Upper lobe of left lung (tissue), 6 donors: ENCODE data around the gene SRP54. TPM values are rescaled to one million over a fixed set of nuclear protein-coding genes. Genes with fewer than 3 reads are reported as not detected.
"Not testable (repeated sequence)": the region's sequence is repeated elsewhere in the genome, so short reads cannot be mapped to it uniquely, and the experiment has no call there.

ENCODE experiments used
- ATAC-seq, 2 donors: fragments of 200-7000 bp; cut with Tn5 transposase; one replicate each; pipeline ENCODE4 v1.9.1; 2022; ENCODE audit warnings: mild to moderate bottlenecking in 2 of 2, moderate library complexity in 2 of 2; ENCODE audit not compliant: low FRiP score in 2 of 2
- DNase-seq, 2 donors: peaks; one replicate each; pipeline ENCODE4 v3.0.0-alpha.2; 2019 to 2020
- H3K27ac ChIP-seq, 4 donors: fragments of 200-600 bp; sonication (generic); one replicate each; pipeline ENCODE4 v1.5.1; 2016 to 2019
- H3K27me3 ChIP-seq, 4 donors: fragments of 200-600 bp; sonication (generic); one replicate each; pipeline ENCODE4 v1.5.1; 2017 to 2019
- H3K36me3 ChIP-seq, 4 donors: fragments of 200-600 bp; sonication (generic); one replicate each; pipeline ENCODE4 v1.5.1; 2016 to 2019
- H3K4me1 ChIP-seq, 4 donors: fragments of 200-600 bp; sonication (generic); one replicate each; pipeline ENCODE4 v1.5.1; 2018 to 2019
- H3K4me3 ChIP-seq, 4 donors: fragments of 200-600 bp; sonication (generic); one replicate each; pipeline ENCODE4 v1.5.1; 2017 to 2019; ENCODE audit warnings: mild to moderate bottlenecking in 2 of 4, moderate library complexity in 1 of 4
- H3K9me3 ChIP-seq, 4 donors: fragments of 200-600 bp; sonication (generic); one replicate each; pipeline ENCODE4 v1.5.1; 2018 to 2019
- EP300 ChIP-seq, 4 donors: sonication (generic); formaldehyde crosslinking; IDR thresholded peaks; one replicate each; pipeline ENCODE4 v1.5.1; 2017; ENCODE audit warnings: antibody characterized with exemption in 4 of 4, control low read depth in 2 of 4
- POLR2A ChIP-seq, 4 donors: fragments of 450-650 bp; IDR thresholded peaks; one replicate each; pipeline ENCODE4 v1.5.1; 2016 to 2017; ENCODE audit warnings: antibody characterized with exemption in 4 of 4, mild to moderate bottlenecking in 2 of 4
- POLR2AphosphoS5 ChIP-seq, 2 donors: sonication (generic); formaldehyde crosslinking; IDR thresholded peaks; one replicate each; pipeline ENCODE4 v1.5.1; 2017; ENCODE audit warnings: antibody characterized with exemption in 2 of 2
- WGBS, 2 donors: methylation state at CpG; one replicate each; pipeline ENCODE4 v1.1.5; 2017 to 2018; 5-methylcytosine and 5-hydroxymethylcytosine counted together
- total RNA-seq, 6 donors: library from RNA; depleted of rRNA in 4 of 6; stranded (reverse); fragments of >200 nt in 4 of 6; gene quantifications; one replicate each; pipeline versions ENCODE4 v1.1.0 to v1.2.1, GENCODE V29; 2016 to 2021
- TF ChIP-seq, protein P1 (sequence below), 6 experiments: fragments of 450-650 bp in 4 of 6; fragments of 200-600 bp in 2 of 6; sonication (generic) in 2 of 6; IDR thresholded peaks; one replicate each; pipeline ENCODE4 v1.5.1; 2016 to 2019; ENCODE audit warnings: antibody characterized with exemption in 6 of 6
- donor health status: DM: no; HTN: no; CAD: no; lungs with moderate emphysema.
- donor health status: DM: no; HTN: yes; CAD: no; lungs with severe emphysema.

SRP54 gene
- total RNA-seq, 6 donors from 2014 or later = 19.0 to 99.1 (median 45.9) TPM

DNA sequence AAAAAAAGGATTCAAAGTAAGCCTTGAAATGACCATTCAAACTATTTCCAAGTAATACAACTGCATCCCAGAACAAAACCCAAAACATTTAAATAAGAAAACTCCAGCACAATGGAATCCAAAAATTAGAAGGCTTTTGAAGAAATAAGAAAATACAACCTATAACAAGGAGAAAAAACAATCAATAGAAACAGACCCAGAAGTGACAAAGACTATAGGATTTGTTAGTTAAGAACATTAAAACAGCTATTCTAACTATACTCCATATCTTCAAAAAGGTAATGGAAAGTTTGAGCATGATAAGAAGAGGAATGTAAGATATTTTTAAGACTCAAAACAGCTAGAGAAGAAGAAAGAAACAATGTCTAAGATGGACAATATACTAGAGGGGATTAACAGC lies 39.3 kb upstream of the SRP54 start:
- no peak overlapping the region for H3K4me3 ChIP-seq
- H3K4me1 ChIP-seq = no peaks in the 10 kb centered on the region
- H3K27ac ChIP-seq = no peak overlapping the region
- DNase-seq = no peak
- ATAC-seq = no peak
- H3K9me3 ChIP-seq = peaks cover 0 to 10% (median 2%) of the 10 kb centered on the region in 4 donors
- no peaks in the 10 kb centered on the region for H3K36me3 ChIP-seq
- TF ChIP-seq EP300 (IDR thresholded peaks at IDR 0.05) (no peak), POLR2A (IDR thresholded peaks at IDR 0.05) (no peak), POLR2AphosphoS5 (IDR thresholded peaks at IDR 0.05) (no peak)
- TF ChIP-seq, protein P1, sequence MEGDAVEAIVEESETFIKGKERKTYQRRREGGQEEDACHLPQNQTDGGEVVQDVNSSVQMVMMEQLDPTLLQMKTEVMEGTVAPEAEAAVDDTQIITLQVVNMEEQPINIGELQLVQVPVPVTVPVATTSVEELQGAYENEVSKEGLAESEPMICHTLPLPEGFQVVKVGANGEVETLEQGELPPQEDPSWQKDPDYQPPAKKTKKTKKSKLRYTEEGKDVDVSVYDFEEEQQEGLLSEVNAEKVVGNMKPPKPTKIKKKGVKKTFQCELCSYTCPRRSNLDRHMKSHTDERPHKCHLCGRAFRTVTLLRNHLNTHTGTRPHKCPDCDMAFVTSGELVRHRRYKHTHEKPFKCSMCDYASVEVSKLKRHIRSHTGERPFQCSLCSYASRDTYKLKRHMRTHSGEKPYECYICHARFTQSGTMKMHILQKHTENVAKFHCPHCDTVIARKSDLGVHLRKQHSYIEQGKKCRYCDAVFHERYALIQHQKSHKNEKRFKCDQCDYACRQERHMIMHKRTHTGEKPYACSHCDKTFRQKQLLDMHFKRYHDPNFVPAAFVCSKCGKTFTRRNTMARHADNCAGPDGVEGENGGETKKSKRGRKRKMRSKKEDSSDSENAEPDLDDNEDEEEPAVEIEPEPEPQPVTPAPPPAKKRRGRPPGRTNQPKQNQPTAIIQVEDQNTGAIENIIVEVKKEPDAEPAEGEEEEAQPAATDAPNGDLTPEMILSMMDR (IDR thresholded peaks at IDR 0.05) = no peak
- no peaks in the 10 kb centered on the region for H3K27me3 ChIP-seq

- no peak for DNase-seq
- Histone ChIP-seq H3K4me3 (no peak overlapping the region), H3K27me3 (no peaks in the 10 kb centered on the region), H3K27ac (no peak overlapping the region), H3K9me3 (peaks cover 0 to 10% (median 2%) of the 10 kb centered on the region in 4 donors), H3K36me3 (no peaks in the 10 kb centered on the region), H3K4me1 (no peaks in the 10 kb centered on the region)
- ATAC-seq = no peak
- no peak for TF ChIP-seq POLR2A (IDR thresholded peaks at IDR 0.05)
- no peak for TF ChIP-seq EP300 (IDR thresholded peaks at IDR 0.05)
- 96 to 97% methylated on average over 7 of the region's 7 CpGs for WGBS, 2 donors
Observed at GRCh38 chr14:34944744-34945143, 38.0 kb upstream of the SRP54 start.

- TF ChIP-seq EP300 (IDR thresholded peaks at IDR 0.05) (no peak), POLR2AphosphoS5 (IDR thresholded peaks at IDR 0.05) (no peak), POLR2A (IDR thresholded peaks at IDR 0.05) (no peak)
- TF ChIP-seq, protein P1 (IDR thresholded peaks at IDR 0.05) = no peak
- no peak for ATAC-seq
- H3K4me1 ChIP-seq = no peaks in the 10 kb centered on the region
- no peak for DNase-seq
- no peaks in the 10 kb centered on the region for H3K27me3 ChIP-seq
- H3K27ac ChIP-seq = no peak overlapping the region
- WGBS, 2 donors = 75 to 82% methylated on average over 1 of the region's 1 CpG
- no peaks in the 10 kb centered on the region for H3K36me3 ChIP-seq
- H3K4me3 ChIP-seq = no peak overlapping the region
- peaks cover 0 to 10% (median 2%) of the 10 kb centered on the region in 4 donors for H3K9me3 ChIP-seq
Observed at GRCh38 chr14:34946699-34947098, 36.1 kb upstream of the SRP54 start.

GRCh38 chr14:34951286-34951685 lies 31.5 kb upstream of the SRP54 start:
- WGBS, 2 donors = 100% methylated on average over 1 of the region's 1 CpG
- TF ChIP-seq, protein P1 (IDR thresholded peaks at IDR 0.05) = no peak
- TF ChIP-seq POLR2AphosphoS5 (IDR thresholded peaks at IDR 0.05) (no peak), EP300 (IDR thresholded peaks at IDR 0.05) (no peak)

DNA sequence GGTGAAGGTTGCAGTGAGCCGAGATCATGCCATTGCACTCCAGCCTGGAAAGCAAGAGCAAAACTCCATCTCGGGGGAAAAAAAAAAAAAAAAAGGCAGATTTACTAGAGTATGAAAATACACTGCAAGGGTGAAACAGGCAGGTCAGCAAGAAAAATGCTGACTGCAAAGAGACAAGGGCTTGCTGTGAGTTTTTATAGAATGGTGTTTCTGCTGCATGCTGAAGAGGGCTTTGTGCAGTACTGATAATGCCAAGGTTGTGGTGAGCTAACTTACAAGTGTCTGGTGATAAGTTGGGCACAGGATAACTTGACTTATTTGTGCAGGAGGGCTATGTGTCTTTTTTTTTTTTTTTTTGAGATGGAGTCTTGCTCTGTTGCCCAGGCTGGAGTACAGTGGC lies 25.9 kb upstream of the SRP54 start:
- H3K9me3 ChIP-seq = no peaks in the 10 kb centered on the region
- H3K36me3 ChIP-seq = peaks cover under 1 to 28% (median 15%) of the 10 kb centered on the region in 4 donors
- H3K27me3 ChIP-seq = no peaks in the 10 kb centered on the region
- 91 to 96% methylated on average over 2 of the region's 2 CpGs for WGBS, 2 donors
- no peak for TF ChIP-seq EP300 (IDR thresholded peaks at IDR 0.05)
- DNase-seq (no peak), ATAC-seq (no peak)
- no peaks in the 10 kb centered on the region for H3K4me1 ChIP-seq
- no peak overlapping the region for H3K4me3 ChIP-seq
- H3K27ac ChIP-seq = no peak overlapping the region

More at GRCh38 chr14:34951286-34951685, 31.5 kb upstream of the SRP54 start:
- Histone ChIP-seq H3K36me3 (peaks cover 3 to 15% (median 5%) of the 10 kb centered on the region in 4 donors), H3K4me1 (no peaks in the 10 kb centered on the region), H3K27me3 (no peaks in the 10 kb centered on the region), H3K27ac (no peak overlapping the region), H3K9me3 (no peaks in the 10 kb centered on the region), H3K4me3 (no peak overlapping the region)
- DNase-seq = no peak
- ATAC-seq = no peak

- DNase-seq (no peak), ATAC-seq (no peak)
- TF ChIP-seq POLR2AphosphoS5 (IDR thresholded peaks at IDR 0.05) = no peak
- TF ChIP-seq POLR2A (IDR thresholded peaks at IDR 0.05) = no peak
- TF ChIP-seq EP300 (IDR thresholded peaks at IDR 0.05) = no peak
- TF ChIP-seq, protein P1 (IDR thresholded peaks at IDR 0.05) = no peak
- Histone ChIP-seq H3K27ac (no peak overlapping the region), H3K4me1 (no peaks in the 10 kb centered on the region), H3K4me3 (no peak overlapping the region), H3K27me3 (no peaks in the 10 kb centered on the region), H3K9me3 (no peaks in the 10 kb centered on the region), H3K36me3 (peaks cover 0 to 36% (median 15%) of the 10 kb centered on the region in 4 donors)
- WGBS, 2 donors = 95 to 97% methylated on average over 5 of the region's 5 CpGs
Observed at GRCh38 chr14:34957771-34958286, 25.0 kb upstream of the SRP54 start.

DNA sequence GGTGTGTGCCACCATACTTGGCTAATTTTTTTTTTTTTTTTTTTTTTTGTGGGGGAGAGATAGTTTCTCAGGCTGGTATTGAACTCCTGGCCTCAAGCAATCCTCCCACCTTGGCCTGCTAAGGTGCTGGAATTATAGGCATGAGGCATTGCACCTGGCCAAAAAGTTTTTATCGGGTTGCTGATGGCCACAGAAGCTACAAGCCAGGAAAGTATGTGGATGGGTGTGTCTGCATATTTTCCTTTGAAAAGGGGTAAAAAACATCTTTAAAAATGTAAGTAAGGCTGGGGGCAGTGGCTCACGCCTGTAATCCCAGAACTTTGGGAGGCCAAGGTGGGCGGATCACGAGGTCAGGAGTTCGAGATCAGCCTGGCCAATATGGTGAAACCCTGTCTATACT lies 20.7 kb upstream of the SRP54 start:
- not testable (repeated sequence) for ATAC-seq, H3K4me3 ChIP-seq, H3K27ac ChIP-seq, H3K4me1 ChIP-seq, H3K27me3 ChIP-seq, DNase-seq, H3K9me3 ChIP-seq
- H3K36me3 ChIP-seq = peaks cover 0 to 23% (median 6%) of the 10 kb centered on the region in 4 donors
- 93 to 100% methylated on average over 5 of the region's 5 CpGs for WGBS, 2 donors
